ENCODE results near the gene DAB2IP.
"Not testable (repeated sequence)": the region's sequence is repeated elsewhere in the genome, so short reads cannot be mapped to it uniquely, and the experiment has no call there.

Gene DAB2IP

GRCh38 chr9:121651295-121652020 lies at the start of gene DAB2IP:
Gene DAB2IP (plus strand): TSS chr9:121651634. CDS start chr9:121651776, 142 bp downstream.
- in situ Hi-C loops (cut with MboI; ENCODE audit: low sequenced_read_pairs): no loop called here

DNA sequence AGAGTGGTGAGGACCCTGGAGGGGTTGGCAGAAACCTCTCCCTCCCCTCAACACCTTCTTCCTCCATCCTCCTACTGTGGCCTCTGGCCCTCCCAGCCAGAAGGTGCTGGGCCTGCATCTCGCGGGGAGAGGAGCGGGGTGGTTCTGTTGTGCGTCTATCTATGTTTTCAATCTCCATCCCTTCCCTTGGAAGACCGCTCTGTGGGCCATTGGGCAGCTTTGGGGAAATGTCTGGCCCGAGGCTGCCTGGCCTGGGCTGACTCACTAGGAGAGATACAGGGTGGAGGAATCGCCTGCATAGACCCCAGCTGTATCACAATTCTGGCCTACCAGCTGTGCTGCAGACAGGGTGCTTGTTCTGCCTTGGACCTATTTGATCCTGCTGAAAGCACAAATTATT lies 48.4 kb upstream of the DAB2IP start:
- in situ Hi-C loops (cut with MboI; ENCODE audit: low sequenced_read_pairs): no loop called here

DNA sequence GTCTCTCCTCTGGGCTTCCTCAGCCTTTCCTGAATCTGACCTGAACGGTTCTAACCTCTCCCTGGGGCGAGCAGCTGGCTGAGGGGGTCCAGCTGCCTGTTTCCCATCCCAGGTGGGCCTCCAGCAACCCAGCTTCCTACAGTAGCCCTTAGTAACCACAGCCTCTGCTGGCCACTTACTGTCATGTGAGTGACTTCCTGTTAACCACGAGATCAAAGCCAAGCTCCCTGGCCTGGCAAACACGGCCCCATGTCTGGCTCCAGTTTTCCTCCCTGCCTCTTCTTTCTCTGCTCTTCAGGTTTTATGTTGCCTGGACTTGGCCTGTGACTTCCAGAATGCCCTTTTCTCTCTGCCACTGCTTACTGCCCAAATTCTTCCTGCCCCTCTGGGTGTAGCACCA lies 47.2 kb upstream of the DAB2IP start:
- in situ Hi-C loops (cut with MboI; ENCODE audit: low sequenced_read_pairs): no loop called here

DNA sequence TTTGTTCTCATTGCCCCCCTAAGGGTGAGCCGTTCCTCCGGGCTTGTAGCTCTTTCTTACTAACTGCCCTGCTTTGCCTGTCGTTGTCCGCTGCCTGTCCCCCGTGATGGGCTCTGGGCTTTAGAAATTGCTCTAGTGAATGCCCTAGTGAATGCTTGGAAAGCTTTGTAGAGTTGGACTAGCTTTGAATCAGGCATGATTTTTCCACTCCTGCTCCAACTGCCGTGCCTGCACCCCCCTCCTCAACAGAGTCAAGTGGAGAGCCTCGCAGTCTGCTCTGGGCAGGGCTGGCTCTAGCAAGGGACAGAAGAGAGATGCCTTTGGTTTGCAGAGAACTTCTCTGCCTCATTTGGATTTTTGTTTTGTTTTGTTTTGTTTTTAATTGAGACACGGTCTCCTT lies 46.8 kb upstream of the DAB2IP start:
- in situ Hi-C loops (cut with MboI; ENCODE audit: low sequenced_read_pairs): no loop called here

DNA sequence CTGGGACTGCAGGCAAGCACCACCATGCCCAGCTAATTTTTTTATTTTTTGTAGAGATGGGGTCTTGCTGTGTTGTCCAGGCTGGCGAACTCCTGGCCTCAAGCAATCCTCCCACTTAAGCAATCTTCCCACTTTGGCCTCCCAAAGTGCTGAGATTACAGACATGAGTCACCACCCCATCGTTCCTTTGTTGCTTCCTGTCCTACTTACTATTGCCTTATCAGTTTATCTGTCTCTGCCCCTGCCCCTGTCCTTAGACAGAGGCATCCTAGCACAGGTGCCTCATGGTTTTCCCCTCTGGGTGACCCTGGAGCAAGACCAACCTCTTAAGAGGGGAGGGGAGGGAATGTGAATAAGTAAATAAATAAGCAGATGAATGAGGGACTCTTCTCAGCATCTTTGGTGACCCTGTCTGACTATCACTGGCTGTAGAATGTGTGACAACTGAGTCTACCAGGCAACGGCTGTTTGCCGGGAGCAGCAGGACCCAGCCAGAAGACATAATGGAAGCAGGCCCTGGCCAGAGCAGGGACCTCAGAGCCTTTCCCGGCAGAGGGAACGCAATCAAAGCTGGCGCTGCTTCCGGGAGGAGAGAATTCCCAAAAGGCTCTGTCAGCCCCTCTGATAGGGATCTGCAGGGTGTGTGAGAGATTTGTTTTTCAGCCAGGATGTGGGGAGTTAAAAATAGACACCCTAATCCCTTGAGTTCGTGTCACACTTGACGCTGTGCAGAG lies 43.8 kb upstream of the DAB2IP start:
- in situ Hi-C loops (cut with MboI; ENCODE audit: low sequenced_read_pairs): no loop called here

- in situ Hi-C loops (cut with MboI; ENCODE audit: low sequenced_read_pairs): no loop called here
These were observed 43.1 kb upstream of the DAB2IP start for GRCh38 chr9:121608168-121608853.

DNA sequence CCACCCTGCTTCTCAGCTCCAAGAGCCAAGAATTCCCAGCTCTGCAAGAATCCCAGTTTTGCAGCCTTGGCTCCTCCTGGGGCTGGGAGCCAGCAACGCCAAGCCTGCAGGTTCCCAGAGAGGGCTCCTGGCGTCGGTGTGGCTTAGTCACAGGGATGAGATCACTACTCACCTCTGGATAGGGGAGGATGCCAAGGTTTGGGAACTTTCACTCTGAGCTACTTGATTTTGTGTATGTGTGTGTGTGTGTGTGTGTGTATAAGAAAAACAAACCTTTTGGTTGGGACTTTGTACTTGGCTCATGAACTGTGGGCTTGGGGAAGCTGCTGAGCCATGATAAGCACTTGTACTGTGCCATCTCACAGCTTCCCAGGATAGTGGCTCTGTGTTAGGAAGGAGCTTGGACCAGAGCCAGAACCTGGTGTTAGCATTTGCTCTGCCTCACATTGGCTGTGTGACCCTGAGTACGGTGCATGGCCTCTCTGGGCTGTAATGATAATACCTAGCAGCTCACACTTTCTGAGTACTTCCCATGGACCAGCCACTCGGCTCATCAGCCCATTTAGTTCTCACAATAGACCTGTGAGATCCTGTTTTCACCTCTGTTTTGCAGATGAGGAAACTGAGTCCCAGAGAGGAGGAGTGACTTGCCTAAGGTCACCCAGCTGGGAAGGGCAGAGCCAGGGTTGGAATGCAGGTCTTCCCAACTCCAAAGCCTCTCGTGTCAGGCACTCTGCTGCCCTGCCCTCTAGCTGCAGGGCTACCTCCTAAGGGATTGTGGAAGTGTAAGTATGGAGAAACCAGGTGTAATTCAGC lies 41.4 kb upstream of the DAB2IP start:
- in situ Hi-C loops (cut with MboI; ENCODE audit: low sequenced_read_pairs): no loop called here

DNA sequence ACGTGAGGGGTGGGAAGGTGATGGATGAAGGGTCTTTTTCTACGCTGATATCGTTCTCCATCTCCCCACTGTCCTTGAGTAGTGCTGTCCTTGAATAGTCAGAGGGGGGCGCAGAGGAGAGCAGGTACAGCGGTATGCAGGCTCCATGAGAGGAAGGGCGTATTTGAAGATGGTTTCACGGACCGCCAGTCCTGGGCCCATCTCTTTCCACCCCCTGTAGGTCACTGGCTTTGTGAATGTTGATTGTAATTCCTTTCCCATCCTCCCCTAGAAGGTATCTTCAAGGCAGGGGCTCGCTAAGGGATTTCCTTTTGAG lies 40.8 kb upstream of the DAB2IP start:
- in situ Hi-C loops (cut with MboI; ENCODE audit: low sequenced_read_pairs): no loop called here

- in situ Hi-C loops (cut with MboI; ENCODE audit: low sequenced_read_pairs): no loop called here
These were observed 38.9 kb upstream of the DAB2IP start for GRCh38 chr9:121612511-121612998.

DNA sequence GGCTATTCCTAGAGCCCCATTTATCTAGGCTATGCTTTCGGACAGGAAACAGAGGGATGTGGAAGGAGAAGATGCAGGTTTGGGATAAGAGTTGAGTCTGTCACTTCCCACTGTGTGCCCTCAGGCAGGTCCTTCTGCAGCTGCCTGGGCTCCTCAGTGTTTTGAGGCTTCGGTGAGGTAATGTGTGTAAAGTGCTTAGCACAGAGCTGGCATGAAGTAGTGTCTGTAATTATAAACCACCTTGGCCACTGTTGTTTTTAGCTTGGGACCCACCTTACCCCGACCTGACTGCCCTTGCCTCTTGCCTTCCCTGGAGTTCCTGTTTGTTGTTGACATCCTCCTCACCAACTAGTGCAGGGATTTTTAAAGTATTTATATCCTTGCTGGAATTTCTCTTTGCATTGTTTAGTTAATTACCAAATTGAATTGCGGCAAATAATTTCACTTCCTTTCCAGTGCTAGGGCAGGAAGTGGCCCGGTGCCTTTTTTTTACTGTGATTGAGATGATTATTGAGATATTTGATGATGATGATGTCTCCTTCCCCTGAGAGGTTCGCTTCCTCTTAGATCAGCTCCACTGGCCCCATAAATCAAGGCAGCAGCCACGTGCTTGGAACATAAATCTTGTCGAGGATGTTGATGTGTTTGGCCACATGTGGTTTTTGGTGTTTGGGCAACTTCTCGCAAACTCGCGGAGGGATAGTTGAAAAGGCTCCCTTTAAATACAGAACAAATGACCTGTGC lies 38.3 kb upstream of the DAB2IP start:
- in situ Hi-C loops (cut with MboI; ENCODE audit: low sequenced_read_pairs): no loop called here

- in situ Hi-C loops (cut with MboI; ENCODE audit: low sequenced_read_pairs): no loop called here
These were observed 35.2 kb upstream of the DAB2IP start for GRCh38 chr9:121616123-121616755.

GRCh38 chr9:121618504-121618903 lies 32.9 kb upstream of the DAB2IP start:
- in situ Hi-C loops (cut with MboI; ENCODE audit: low sequenced_read_pairs): no loop called here

- in situ Hi-C loops (cut with MboI; ENCODE audit: low sequenced_read_pairs): not testable (repeated sequence)
These were observed 32.5 kb upstream of the DAB2IP start for GRCh38 chr9:121618910-121619309.

GRCh38 chr9:121619545-121620324 lies 31.7 kb upstream of the DAB2IP start:
- in situ Hi-C loops (cut with MboI; ENCODE audit: low sequenced_read_pairs): no loop called here

DNA sequence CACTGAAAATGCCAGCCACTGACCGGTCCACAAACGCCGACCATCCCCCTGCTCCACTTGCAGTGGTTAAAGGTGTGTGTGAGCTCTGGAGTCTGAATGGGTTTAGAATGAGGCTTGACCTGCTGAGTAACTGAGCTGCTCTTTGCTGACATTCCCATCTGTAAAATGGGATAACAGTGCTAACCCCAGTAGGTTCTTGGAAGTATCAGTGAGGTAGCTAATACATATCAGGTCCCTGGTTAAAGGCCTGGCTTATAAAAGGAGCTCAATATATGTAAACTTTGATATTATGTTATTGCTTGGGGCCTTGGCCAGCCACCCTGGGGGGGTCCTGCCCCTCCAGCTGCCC lies 31.1 kb upstream of the DAB2IP start:
- in situ Hi-C loops (cut with MboI; ENCODE audit: low sequenced_read_pairs): no loop called here

DNA sequence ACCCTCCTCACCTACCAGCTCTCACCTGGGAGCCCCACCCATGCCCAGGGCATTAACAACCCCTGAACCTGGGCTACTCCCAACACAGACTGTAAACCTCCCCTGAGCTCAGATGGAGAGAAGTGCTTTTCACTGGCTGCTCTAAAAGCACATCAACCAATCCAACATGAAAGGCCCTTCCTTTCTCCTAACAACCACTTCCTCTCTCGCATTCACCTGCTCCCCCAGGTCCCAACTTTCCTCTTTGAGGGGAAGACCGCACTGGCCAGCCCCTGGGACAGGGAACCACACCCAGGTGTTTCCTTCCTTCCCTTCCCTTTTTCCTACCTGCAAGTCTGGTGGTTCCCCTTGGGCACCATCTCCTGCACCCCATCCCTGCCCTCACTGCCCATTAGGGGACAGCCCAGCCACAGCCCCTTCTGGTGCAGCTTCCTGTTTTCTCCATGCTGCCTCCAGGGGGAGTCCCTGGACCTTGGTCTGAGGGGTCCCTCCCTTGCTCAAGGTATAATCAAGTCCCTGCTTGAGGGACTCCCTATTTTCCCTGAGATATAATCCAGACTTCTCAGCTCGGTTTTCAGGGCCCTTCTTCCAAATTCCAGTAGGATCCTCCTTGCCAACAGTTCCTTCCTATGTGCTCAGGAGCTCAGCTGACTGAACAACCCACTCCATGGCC lies 30.5 kb upstream of the DAB2IP start:
- in situ Hi-C loops (cut with MboI; ENCODE audit: low sequenced_read_pairs): no loop called here

DNA sequence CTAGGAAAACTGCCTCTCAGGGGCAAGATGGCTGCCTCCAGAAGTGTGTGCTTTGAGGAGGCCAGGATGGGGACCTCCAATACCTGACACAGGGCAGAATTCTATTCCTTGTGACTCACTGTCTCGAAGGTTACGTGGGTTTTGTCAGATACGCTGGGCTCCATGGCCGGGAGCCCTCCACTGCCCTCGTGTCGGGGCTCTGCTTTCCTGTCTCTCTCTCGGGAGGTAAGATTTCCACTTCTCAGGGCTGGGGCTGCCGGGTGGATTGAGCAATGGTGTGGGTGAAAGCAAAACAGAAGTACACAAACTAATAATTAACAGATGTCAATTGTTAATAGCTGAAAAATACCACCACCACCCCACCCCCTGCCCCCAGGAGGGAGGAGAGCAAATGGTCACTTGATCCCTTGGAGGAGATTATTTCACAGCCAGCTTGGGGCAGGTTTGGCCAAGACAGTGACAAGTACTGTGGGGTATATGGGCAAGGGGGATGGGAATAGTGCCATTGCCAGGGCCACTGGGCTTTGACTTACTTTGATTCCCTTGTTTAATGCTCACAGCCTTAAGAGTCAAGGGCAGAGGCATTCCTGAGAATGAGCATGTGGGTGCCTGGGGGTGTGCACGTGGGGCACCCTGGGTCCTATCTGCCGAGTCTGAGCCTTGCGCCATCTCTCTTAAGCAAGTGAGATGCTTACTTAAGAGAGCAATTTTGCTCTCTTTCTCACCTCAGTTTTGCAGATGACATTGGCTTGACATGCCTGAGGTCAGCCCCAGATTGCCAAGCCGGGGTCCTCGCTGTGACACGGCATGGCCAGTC lies 28.8 kb upstream of the DAB2IP start:
- in situ Hi-C loops (cut with MboI; ENCODE audit: low sequenced_read_pairs): no loop called here

DNA sequence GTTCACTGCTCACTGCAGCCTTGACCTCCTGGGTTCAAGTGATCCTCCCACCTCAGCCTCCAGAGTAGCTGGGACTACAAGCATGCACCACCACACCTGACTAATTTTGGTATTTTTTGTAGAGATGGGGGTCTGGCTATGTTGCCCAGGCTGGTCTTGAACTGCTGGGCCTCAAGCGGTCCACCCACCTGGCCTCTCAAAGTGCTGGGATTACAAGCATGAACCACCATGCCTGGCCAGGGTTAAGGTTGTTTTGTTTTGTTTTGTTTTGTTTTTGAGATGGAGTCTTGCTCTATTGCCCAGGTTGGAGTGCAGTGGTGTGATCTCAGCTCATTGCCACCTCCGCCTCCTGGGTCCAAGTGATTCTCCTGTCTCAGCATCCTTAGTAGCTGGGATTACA lies 28.0 kb upstream of the DAB2IP start:
- in situ Hi-C loops (cut with MboI; ENCODE audit: low sequenced_read_pairs): not testable (repeated sequence)

Measured in HL-60/S4 treated with phorbol 12-myristate 13-acetate at 8.2 ng/mL for 4 days and 3 days (cell line).